CD4-positive, alpha-beta memory T cell (primary cell): ENCODE data around the gene RNASEL. TPM values are rescaled to one million over a fixed set of nuclear protein-coding genes. Genes with fewer than 3 reads are reported as not detected.

Experiments
- CTCF ChIA-PET: fragments of 350-600 bp; sonication (Branson Sonifier 250); formaldehyde crosslinking; loops from one replicate; lab custom pipeline; 2021; ENCODE audit warnings: inconsistent platforms; ENCODE audit not compliant: partially characterized antibody; lab: Charles Lee
- POLR2A ChIA-PET: fragments of 350-600 bp; sonication (Branson Sonifier 250); formaldehyde crosslinking; loops from one replicate; lab custom pipeline; 2021; ENCODE audit not compliant: partially characterized antibody; lab: Charles Lee
- DNase-seq, 5 donors: peaks; one replicate each; pipeline versions ENCODE4 v3.0.0 to v3.0.0-alpha.2; 2020 to 2022; ENCODE audit warnings: mixed read lengths in 1 of 5
- H3K27ac ChIP-seq: one replicate; pipeline ENCODE4 v1.7.0; 2013; ENCODE audit warnings: low read depth, low read length
- H3K27me3 ChIP-seq: 2 replicates; pipeline ENCODE4 v1.7.0; 2013; ENCODE audit warnings: mild to moderate bottlenecking, low read length, moderate library complexity; ENCODE audit not compliant: insufficient read depth
- H3K36me3 ChIP-seq: 2 replicates; pipeline ENCODE4 v1.7.0; 2013; ENCODE audit warnings: mild to moderate bottlenecking, low read length, moderate library complexity; ENCODE audit not compliant: insufficient read depth
- H3K4me1 ChIP-seq: 2 replicates; pipeline ENCODE4 v1.7.0; 2013; ENCODE audit warnings: mild to moderate bottlenecking, low read length, moderate library complexity; ENCODE audit not compliant: insufficient read depth
- H3K4me3 ChIP-seq, 2 donors: one replicate each; pipeline ENCODE4 v1.7.0; 2013; ENCODE audit warnings: low read length in 2 of 2, mild to moderate bottlenecking in 1 of 2
- H3K9me3 ChIP-seq, 2 donors: one replicate each; pipeline ENCODE4 v1.7.0; 2013; ENCODE audit warnings: low read length in 2 of 2, control low read depth in 1 of 2; ENCODE audit not compliant: control insufficient read depth in 1 of 2
- H3K27ac Mint-ChIP-seq, 7 donors: one replicate each; pipeline ENCODE4 v1.8.0; 2020 to 2021; ENCODE audit warnings: mixed read lengths in 7 of 7, mild to moderate bottlenecking in 6 of 7, inconsistent platforms in 3 of 7, moderate library complexity in 3 of 7
- H3K27me3 Mint-ChIP-seq, 2 donors: one replicate each; pipeline ENCODE4 v1.8.0; 2020 to 2021; ENCODE audit warnings: mixed read lengths in 2 of 2
- H3K36me3 Mint-ChIP-seq, 2 donors: one replicate each; pipeline ENCODE4 v1.8.0; 2020 to 2021; ENCODE audit warnings: mixed read lengths in 2 of 2, inconsistent platforms in 1 of 2, mild to moderate bottlenecking in 1 of 2
- H3K4me1 Mint-ChIP-seq, 4 donors: one replicate each; pipeline ENCODE4 v1.8.0; 2020 to 2021; ENCODE audit warnings: mixed read lengths in 4 of 4, mild to moderate bottlenecking in 1 of 4
- H3K4me3 Mint-ChIP-seq, 8 donors: one replicate each; pipeline ENCODE4 v1.8.0; 2020 to 2021; ENCODE audit warnings: mixed read lengths in 8 of 8, mild to moderate bottlenecking in 7 of 8, moderate library complexity in 6 of 8, inconsistent platforms in 3 of 8
- H3K9me3 Mint-ChIP-seq, 8 donors: one replicate each; pipeline ENCODE4 v1.8.0; 2020 to 2021; ENCODE audit warnings: mixed read lengths in 8 of 8, mild to moderate bottlenecking in 5 of 8, inconsistent platforms in 3 of 8, moderate library complexity in 1 of 8
- intact Hi-C: fragments of 100-400 bp; cut with micrococcal nuclease; formaldehyde crosslinking; loops from one replicate; pipeline ENCODE4 v1.15.1; 2023
- polyA plus RNA-seq, 2 donors: library from polyadenylated mRNA; unstranded; fragments of 300-500 nt; fragmentation: Illumina TruSeq; gene quantifications; one replicate each; pipeline ENCODE4 v1.2.3, GENCODE V29; 2021
- total RNA-seq, 2 experiments: library from RNA; stranded (reverse); gene quantifications; one replicate each; pipeline ENCODE4 v1.2.3, GENCODE V29; 2021

Gene RNASEL
- total and polyA plus RNA-seq, 4 experiments from 2014 or later, result 4.5 to 35.4 (median 22.8) TPM

DNA sequence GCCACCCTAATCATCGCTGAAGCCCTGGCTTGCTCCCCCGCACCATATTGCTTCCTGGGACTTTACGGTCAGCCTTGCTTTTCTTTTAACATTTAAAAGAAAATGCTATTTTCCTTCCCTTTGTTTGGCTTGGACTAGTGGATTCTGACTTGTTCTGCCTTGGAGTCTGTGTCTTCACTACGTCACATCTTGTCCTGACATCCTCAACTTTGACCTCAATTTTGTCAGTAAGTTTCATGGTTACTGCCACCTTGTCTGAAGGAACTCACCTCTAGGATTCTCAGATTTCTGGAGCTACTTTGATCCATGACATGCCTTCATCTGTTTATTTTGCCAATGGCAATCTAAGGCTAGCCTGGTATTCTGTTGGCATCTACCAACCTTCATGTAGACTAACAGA is 4.3 kb downstream of the RNASEL start:
- no peaks in the 10 kb centered on the region for H3K27me3 Mint-ChIP-seq
- CTCF ChIA-PET, result interaction anchor here (1.0 kb wide), 1 partner anchor 11 kb away, joined by 3 read pairs; no protein-coding TSS in a partner anchor
- Histone ChIP-seq H3K9me3 (no peaks in the 10 kb centered on the region), H3K36me3 (peaks cover 24% of the 10 kb centered on the region), H3K4me3 (no peak overlapping the region), H3K27ac (no peak overlapping the region), H3K27me3 (no peaks in the 10 kb centered on the region), H3K4me1 (peaks cover 58% of the 10 kb centered on the region)
- H3K9me3 Mint-ChIP-seq, result peaks cover 0 to 4% (median 0%) of the 10 kb centered on the region in 8 donors
- peak overlapping the region; percentile 14 to 86 (median 74) for H3K4me3 Mint-ChIP-seq
- DNase-seq, result no peak
- H3K36me3 Mint-ChIP-seq, result peaks cover 67 to 81% of the 10 kb centered on the region in 2 donors
- H3K27ac Mint-ChIP-seq, result peak overlapping the region in 1 of 7 donors; percentile 81
- intact Hi-C loops, result no loop called here
- POLR2A ChIA-PET, result no interaction called here
- H3K4me1 Mint-ChIP-seq, result peaks cover 57 to 87% (median 62%) of the 10 kb centered on the region in 4 donors

DNA sequence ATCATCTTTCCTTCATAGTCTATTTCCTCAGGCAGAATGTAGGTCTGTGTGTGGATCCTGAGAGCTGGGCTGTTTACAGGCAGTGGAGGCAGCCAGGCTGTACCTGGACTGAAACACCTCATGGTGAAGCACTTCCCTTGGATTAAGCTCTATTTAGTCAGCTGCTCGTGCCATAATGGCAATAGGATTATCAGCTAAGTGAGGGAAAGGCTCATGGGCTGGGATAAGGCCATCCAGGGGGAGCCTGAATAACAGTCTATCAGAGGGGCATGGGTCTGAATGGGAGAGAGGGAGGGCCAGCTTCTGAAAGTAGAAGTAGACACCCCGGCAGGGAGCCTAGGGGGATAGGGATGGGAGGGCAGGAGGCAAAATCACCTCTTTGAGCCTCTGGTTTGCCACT is 8.3 kb downstream of the RNASEL start:
- peaks cover 79 to 84% of the 10 kb centered on the region in 2 donors for H3K36me3 Mint-ChIP-seq
- H3K4me1 ChIP-seq, result peaks cover 32% of the 10 kb centered on the region
- intact Hi-C loops, result no loop called here
- H3K27me3 Mint-ChIP-seq, result no peaks in the 10 kb centered on the region
- no peak overlapping the region for H3K4me3 Mint-ChIP-seq
- no peak overlapping the region for H3K4me3 ChIP-seq
- H3K9me3 Mint-ChIP-seq, result no peaks in the 10 kb centered on the region
- H3K36me3 ChIP-seq, result peaks cover 34% of the 10 kb centered on the region
- peaks cover 50 to 72% (median 56%) of the 10 kb centered on the region in 4 donors for H3K4me1 Mint-ChIP-seq
- no peak for DNase-seq
- CTCF ChIA-PET, result no interaction called here
- POLR2A ChIA-PET, result no interaction called here
- no peak overlapping the region for H3K27ac ChIP-seq
- H3K27me3 ChIP-seq, result no peaks in the 10 kb centered on the region
- no peaks in the 10 kb centered on the region for H3K9me3 ChIP-seq
- H3K27ac Mint-ChIP-seq, result peak overlapping the region in 1 of 7 donors; percentile 23

DNA sequence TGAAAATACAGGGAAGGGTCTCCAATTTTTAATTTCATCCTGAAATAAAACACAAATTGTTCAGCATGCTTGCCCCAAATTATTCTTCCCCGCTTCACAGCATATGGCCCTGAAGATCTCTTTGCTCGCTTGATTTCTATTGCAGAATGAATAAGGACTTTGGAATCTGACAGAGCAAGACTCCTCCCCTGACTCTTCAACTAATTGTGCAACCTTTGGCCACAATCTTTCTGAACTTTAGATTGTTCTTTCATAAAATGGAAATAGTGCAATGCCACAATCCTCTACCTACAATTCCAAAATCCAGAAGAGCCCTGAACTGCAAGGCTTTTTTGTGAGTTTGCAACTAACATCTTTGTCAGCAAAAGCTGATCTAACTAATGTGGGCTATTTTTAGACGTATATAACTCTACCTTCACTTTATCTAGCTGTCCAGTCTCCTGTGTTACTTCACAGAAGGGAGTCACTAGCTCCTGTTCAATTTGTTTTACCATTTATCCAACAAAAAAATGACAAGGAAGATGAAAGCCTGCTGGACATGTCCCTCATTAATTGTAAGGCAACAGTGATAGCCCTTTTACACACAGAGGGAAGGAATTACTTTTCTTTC is 13.4 kb downstream of the RNASEL start:
- POLR2A ChIA-PET, result no interaction called here
- Histone ChIP-seq H3K9me3 (no peaks in the 10 kb centered on the region), H3K36me3 (peaks cover 36% of the 10 kb centered on the region), H3K27ac (no peak overlapping the region), H3K4me1 (no peaks in the 10 kb centered on the region), H3K4me3 (no peak overlapping the region), H3K27me3 (no peaks in the 10 kb centered on the region)
- Mint-ChIP-seq H3K9me3 (no peaks in the 10 kb centered on the region), H3K4me3 (no peak overlapping the region), H3K27me3 (no peaks in the 10 kb centered on the region), H3K4me1 (peaks cover 14 to 29% (median 19%) of the 10 kb centered on the region in 4 donors), H3K27ac (no peak overlapping the region), H3K36me3 (peaks cover 65 to 69% of the 10 kb centered on the region in 2 donors)
- intact Hi-C loops, result no loop called here
- CTCF ChIA-PET, result interaction anchor here (1.7 kb wide), 1 partner anchor 20 kb away, joined by 5 read pairs; no protein-coding TSS in a partner anchor
- no peak for DNase-seq

DNA sequence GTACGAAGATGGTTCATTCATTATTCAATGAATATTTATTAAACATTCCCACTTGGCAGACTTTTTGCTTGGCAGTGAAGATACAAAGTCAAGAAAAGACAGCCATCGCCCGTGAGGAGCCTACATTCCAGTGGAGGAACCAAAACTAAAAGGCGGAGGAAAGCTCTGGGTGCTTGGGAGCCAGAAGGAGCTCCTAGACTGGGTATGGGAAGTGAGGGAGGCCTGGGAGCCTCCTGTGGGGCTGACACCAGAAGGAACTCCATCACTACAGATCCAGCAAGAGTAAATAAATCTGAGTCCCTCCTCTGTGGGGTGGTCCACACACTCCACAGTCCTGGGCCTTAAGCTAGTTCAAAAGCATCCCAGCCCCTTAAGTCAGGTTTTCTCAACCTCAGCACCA is 14.9 kb downstream of the RNASEL start:
- Histone ChIP-seq H3K9me3 (no peaks in the 10 kb centered on the region), H3K27me3 (no peaks in the 10 kb centered on the region), H3K4me1 (no peaks in the 10 kb centered on the region), H3K27ac (no peak overlapping the region), H3K36me3 (peaks cover 21% of the 10 kb centered on the region), H3K4me3 (no peak overlapping the region)
- CTCF ChIA-PET, result no interaction called here
- H3K36me3 Mint-ChIP-seq, result peaks cover 52 to 54% of the 10 kb centered on the region in 2 donors
- no peaks in the 10 kb centered on the region for H3K27me3 Mint-ChIP-seq
- no peak overlapping the region for H3K27ac Mint-ChIP-seq
- H3K4me3 Mint-ChIP-seq, result no peak overlapping the region
- intact Hi-C loops, result no loop called here
- peaks cover 8 to 16% (median 12%) of the 10 kb centered on the region in 4 donors for H3K4me1 Mint-ChIP-seq
- POLR2A ChIA-PET, result no interaction called here
- H3K9me3 Mint-ChIP-seq, result no peaks in the 10 kb centered on the region
- no peak for DNase-seq

DNA sequence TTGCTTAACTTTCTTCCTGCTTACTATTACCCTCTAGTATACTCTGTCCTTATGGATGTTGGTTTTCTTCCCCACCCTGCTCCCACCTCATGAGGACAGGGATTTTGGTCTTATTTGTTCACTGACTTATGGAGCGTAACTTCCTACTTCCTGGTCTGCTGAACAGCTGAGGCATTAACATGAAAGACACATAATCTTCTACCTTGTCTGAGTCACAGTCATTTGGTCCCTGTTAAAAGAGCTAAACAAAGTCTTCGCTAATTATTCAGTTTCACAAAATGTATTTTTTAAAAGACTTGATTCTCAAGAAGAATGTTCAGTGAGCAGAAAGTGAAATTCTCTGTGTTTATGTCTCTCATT is 18.5 kb downstream of the RNASEL start:
- H3K27ac Mint-ChIP-seq, result no peak overlapping the region
- H3K27me3 ChIP-seq, result no peaks in the 10 kb centered on the region
- ChIA-PET POLR2A (no interaction called here), CTCF (no interaction called here)
- no peaks in the 10 kb centered on the region for H3K4me1 ChIP-seq
- intact Hi-C loops, result no loop called here
- H3K4me3 Mint-ChIP-seq, result no peak overlapping the region
- no peak for DNase-seq
- no peaks in the 10 kb centered on the region for H3K27me3 Mint-ChIP-seq
- no peaks in the 10 kb centered on the region for H3K4me1 Mint-ChIP-seq
- H3K9me3 Mint-ChIP-seq, result no peaks in the 10 kb centered on the region
- no peak overlapping the region for H3K27ac ChIP-seq
- peaks cover 16% of the 10 kb centered on the region for H3K36me3 ChIP-seq
- no peaks in the 10 kb centered on the region for H3K9me3 ChIP-seq
- peaks cover 30 to 31% of the 10 kb centered on the region in 2 donors for H3K36me3 Mint-ChIP-seq
- H3K4me3 ChIP-seq, result no peak overlapping the region

DNA sequence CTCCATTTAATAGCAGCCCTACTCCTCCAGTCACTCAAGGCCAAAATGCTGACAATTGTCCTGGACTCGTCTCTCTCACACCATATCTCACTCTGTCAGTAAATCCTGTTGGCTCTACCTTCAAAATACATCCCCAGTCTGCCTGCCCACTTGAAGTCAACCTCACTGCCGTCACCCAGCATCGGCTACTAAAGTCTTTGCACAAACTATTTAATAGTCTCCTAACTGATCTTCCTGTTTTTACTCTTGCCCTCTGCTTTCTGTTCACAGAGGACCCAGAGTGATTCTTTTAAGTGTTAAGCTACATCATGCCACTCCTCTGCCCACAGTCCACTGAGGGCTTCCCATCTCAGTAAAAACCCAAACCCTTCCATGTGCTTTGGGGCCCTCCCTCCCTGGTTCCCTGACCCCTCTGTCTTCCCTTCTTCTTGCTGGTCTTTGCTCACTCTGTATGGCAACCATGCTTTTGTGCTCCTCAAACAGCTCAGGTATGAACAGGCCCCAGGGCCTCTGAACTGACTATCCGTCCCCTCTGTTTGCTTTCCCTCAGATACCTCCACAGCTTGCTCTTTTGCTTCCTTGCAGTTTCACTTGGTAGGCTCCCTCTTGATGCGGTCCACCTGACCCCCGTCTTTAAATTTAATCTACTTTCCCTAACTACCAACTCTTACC is 19.0 kb downstream of the RNASEL start:
- Mint-ChIP-seq H3K27ac (no peak overlapping the region), H3K9me3 (no peaks in the 10 kb centered on the region), H3K36me3 (peaks cover 25% of the 10 kb centered on the region in 2 donors), H3K4me3 (no peak overlapping the region), H3K4me1 (no peaks in the 10 kb centered on the region), H3K27me3 (no peaks in the 10 kb centered on the region)
- ChIA-PET CTCF (no interaction called here), POLR2A (no interaction called here)
- no peaks in the 10 kb centered on the region for H3K9me3 ChIP-seq
- no peak for DNase-seq
- no peak overlapping the region for H3K27ac ChIP-seq
- peaks cover 11% of the 10 kb centered on the region for H3K36me3 ChIP-seq
- H3K4me3 ChIP-seq, result no peak overlapping the region
- H3K27me3 ChIP-seq, result no peaks in the 10 kb centered on the region
- no peaks in the 10 kb centered on the region for H3K4me1 ChIP-seq
- intact Hi-C loops, result no loop called here

DNA sequence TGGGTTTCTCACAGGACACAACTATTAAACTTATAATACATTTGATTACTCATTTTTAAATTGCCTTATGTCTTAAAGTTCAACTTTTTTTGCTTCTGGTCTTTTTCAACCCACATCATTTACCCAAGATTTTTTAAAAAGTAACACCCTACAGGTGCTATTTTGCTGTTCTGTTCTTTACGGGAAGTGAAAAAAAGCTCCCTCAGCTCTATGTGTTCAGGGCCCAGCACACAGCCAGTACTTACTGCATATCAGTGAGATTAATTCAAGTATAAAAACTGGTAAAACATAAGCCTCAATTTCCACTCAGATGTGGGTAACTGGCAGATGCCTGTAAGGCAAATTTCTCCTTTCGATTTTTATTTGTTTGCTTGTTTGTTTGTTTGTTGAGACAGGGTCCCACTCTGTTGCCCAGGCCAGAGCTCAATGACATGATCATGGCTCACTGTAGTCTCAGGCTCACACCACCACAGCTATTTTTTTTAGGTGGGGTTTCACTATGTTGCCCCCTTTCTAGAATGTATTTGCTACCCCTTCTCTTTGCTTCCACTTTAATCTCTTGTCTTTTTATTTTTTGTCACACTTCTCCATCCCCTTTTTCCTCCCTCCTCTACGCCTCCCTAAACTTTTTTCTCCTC is 20.3 kb downstream of the RNASEL start:
- POLR2A ChIA-PET, result interaction anchor here (0.5 kb wide), 1 partner anchor 316 kb away, joined by 4 read pairs; no protein-coding TSS in a partner anchor
- no peaks in the 10 kb centered on the region for H3K4me1 ChIP-seq

More for the DNA sequence above, 20.3 kb downstream of the RNASEL start:
- Histone ChIP-seq H3K9me3 (no peaks in the 10 kb centered on the region), H3K4me3 (no peak overlapping the region), H3K27me3 (no peaks in the 10 kb centered on the region), H3K36me3 (no peaks in the 10 kb centered on the region), H3K27ac (no peak overlapping the region)
- no peaks in the 10 kb centered on the region for H3K9me3 Mint-ChIP-seq
- no peaks in the 10 kb centered on the region for H3K27me3 Mint-ChIP-seq
- no peak for DNase-seq
- H3K36me3 Mint-ChIP-seq, result peaks cover 14 to 16% of the 10 kb centered on the region in 2 donors
- no peaks in the 10 kb centered on the region for H3K4me1 Mint-ChIP-seq
- H3K4me3 Mint-ChIP-seq, result no peak overlapping the region
- CTCF ChIA-PET, result no interaction called here
- intact Hi-C loops, result no loop called here
- no peak overlapping the region for H3K27ac Mint-ChIP-seq
